Germinal center (tissue), 1 donor: Measurements from ENCODE around the gene DNAJB2.
"Not testable (repeated sequence)": the region's sequence is repeated elsewhere in the genome, so short reads cannot be mapped to it uniquely, and the experiment has no call there.

Experiments used
- DNase-seq: peaks from one replicate; pipeline ENCODE4 v3.0.0; 2012; ENCODE audit warnings: mixed read lengths, low spot score

DNAJB2 gene

GRCh38 chr2:219258942-219259341 is 20.2 kb upstream of the DNAJB2 start:
- DNase-seq = not testable (repeated sequence)

GRCh38 chr2:219261024-219261855 is 17.9 kb upstream of the DNAJB2 start:
- DNase-seq = no peak

GRCh38 chr2:219266232-219266631 is 12.9 kb upstream of the DNAJB2 start:
- no peak for DNase-seq

- no peak for DNase-seq
Observed at GRCh38 chr2:219266886-219267285, 12.3 kb upstream of the DNAJB2 start.

GRCh38 chr2:219268294-219268693 is 10.9 kb upstream of the DNAJB2 start:
- DNase-seq = no peak

GRCh38 chr2:219269362-219270054 is 9.7 kb upstream of the DNAJB2 start:
- no peak for DNase-seq

- no peak for DNase-seq
Observed at GRCh38 chr2:219270055-219270372, 9.2 kb upstream of the DNAJB2 start.

GRCh38 chr2:219271021-219271420 is 8.1 kb upstream of the DNAJB2 start:
- no peak for DNase-seq

GRCh38 chr2:219272356-219272755 is 6.8 kb upstream of the DNAJB2 start:
- no peak for DNase-seq

GRCh38 chr2:219272995-219273394 is 6.2 kb upstream of the DNAJB2 start:
- DNase-seq = no peak

GRCh38 chr2:219273937-219274336 is 5.2 kb upstream of the DNAJB2 start:
- DNase-seq = no peak

- no peak for DNase-seq
Observed at GRCh38 chr2:219274361-219274921, 4.7 kb upstream of the DNAJB2 start.

- peak; percentile 79 for DNase-seq
Observed at GRCh38 chr2:219277703-219278654, 1.2 kb upstream of the DNAJB2 start.

GRCh38 chr2:219278655-219279150 is 463 bp upstream of the DNAJB2 start:
- peak; percentile 65 for DNase-seq

- peak; percentile 84 for DNase-seq
Observed at GRCh38 chr2:219279916-219280516, 850 bp downstream of the DNAJB2 start.

- DNase-seq = no peak
Observed at GRCh38 chr2:219280651-219281050, 1.5 kb downstream of the DNAJB2 start.

GRCh38 chr2:219281588-219281987 is 2.4 kb downstream of the DNAJB2 start:
- DNase-seq = no peak

- DNase-seq = no peak
Observed at GRCh38 chr2:219282375-219282774, 3.2 kb downstream of the DNAJB2 start.

- DNase-seq = no peak
Observed at GRCh38 chr2:219282943-219283581, 3.9 kb downstream of the DNAJB2 start.

- DNase-seq = no peak
Observed at GRCh38 chr2:219284501-219285372, 5.6 kb downstream of the DNAJB2 start.
